GM12878 (cell line): ENCODE results near the gene ZNF467. TPM values are rescaled to one million over a fixed set of nuclear protein-coding genes. Genes with fewer than 3 reads are reported as not detected.
A peak's percentile ranks its signal among the peaks of the same experiment; 100 is the strongest.

Experiments used
- ATAC-seq: fragments of 200-7000 bp; cut with Tn5 transposase; 3 replicates; pipeline ENCODE4 v1.9.1; 2020; ENCODE audit warnings: mild to moderate bottlenecking, moderate library complexity
- BruUV-seq: library from RNA; stranded (reverse); fragments of 400-500 nt; replicated peaks from 2 replicates; lab custom pipeline; 2021; lab: Mats Ljungman, UMichigan
- CTCF ChIA-PET: fragments of 300-600 bp; sonication (Branson Sonifier 250); formaldehyde crosslinking; extraction: SDS; loops from one replicate; lab custom pipeline; 2021; ENCODE audit warnings: inconsistent platforms; lab: Yijun Ruan, JAX
- POLR2A ChIA-PET: fragments of 350-600 bp; formaldehyde crosslinking; extraction: SDS; loops from one replicate; lab custom pipeline; 2021; ENCODE audit warnings: inconsistent platforms; lab: Charles Lee
- RAD21 ChIA-PET: fragments of 300-600 bp; sonication (Branson Sonifier 250); formaldehyde crosslinking; loops from one replicate; lab custom pipeline; 2023; ENCODE audit warnings: antibody characterized with exemption; ENCODE audit not compliant: unreplicated experiment; lab: Charles Lee
- SMC1A ChIA-PET: fragments of 300-600 bp; sonication (Branson Sonifier 250); formaldehyde crosslinking; loops from one replicate; lab custom pipeline; 2023; ENCODE audit not compliant: unreplicated experiment, uncharacterized antibody; lab: Charles Lee
- DNase-seq: peaks from one replicate; pipeline ENCODE4 v3.0.0-alpha.2; 2011; ENCODE audit warnings: low read depth, low spot score
- FAIRE-seq: peaks from 3 replicates; lab custom pipeline; 2011; peaks lifted over from hg19 to GRCh38; lab: Jason Lieb, UNC
- H2AFZ ChIP-seq: 2 replicates; pipeline ENCODE4 v1.6.0; 2011; ENCODE audit warnings: low read depth, low read length, control low read depth; ENCODE audit not compliant: control insufficient read depth
- H3K27ac ChIP-seq: 2 replicates; pipeline ENCODE4 v1.5.1; 2011; ENCODE audit warnings: control low read depth; ENCODE audit not compliant: control insufficient read depth, insufficient read depth
- H3K27me3 ChIP-seq, 2 experiments: replicated peaks in 1 of 2; 2 replicates each; pipeline versions ENCODE4 v1.6.0 to v1.6.1; 2011; ENCODE audit warnings: low read length in 1 of 2; ENCODE audit not compliant: control insufficient read depth in 2 of 2, insufficient read depth in 2 of 2
- H3K36me3 ChIP-seq, 2 experiments: 2 replicates each; pipeline ENCODE4 v1.5.1; 2011; ENCODE audit warnings: low read length in 1 of 2; ENCODE audit not compliant: control insufficient read depth in 2 of 2, insufficient read depth in 2 of 2
- H3K4me1 ChIP-seq: 2 replicates; pipeline ENCODE4 v1.6.1; 2011; ENCODE audit warnings: mild to moderate bottlenecking, low read length, moderate library complexity, mixed read lengths; ENCODE audit not compliant: control insufficient read depth, insufficient read depth
- H3K4me2 ChIP-seq: 2 replicates; pipeline ENCODE4 v1.6.0; 2011; ENCODE audit warnings: control low read depth; ENCODE audit not compliant: control insufficient read depth, insufficient read depth
- H3K4me3 ChIP-seq: fragments of 200-600 bp; sonication (generic); 2 replicates; pipeline ENCODE4 v1.5.1; 2016
- H3K79me2 ChIP-seq: 2 replicates; pipeline ENCODE4 v1.6.0; 2011; ENCODE audit warnings: low read length; ENCODE audit not compliant: control insufficient read depth, insufficient read depth
- H3K9ac ChIP-seq: 2 replicates; pipeline ENCODE4 v1.8.0; 2011; ENCODE audit warnings: low read length, control low read depth, mixed read lengths; ENCODE audit not compliant: control insufficient read depth, insufficient read depth
- H3K9me3 ChIP-seq: replicated peaks from 3 replicates; pipeline ENCODE4 v1.5.1; 2011; ENCODE audit warnings: mild to moderate bottlenecking, low read length; ENCODE audit not compliant: control insufficient read depth, insufficient read depth
- H4K20me1 ChIP-seq: 2 replicates; pipeline ENCODE4 v1.6.0; 2011; ENCODE audit not compliant: control insufficient read depth, insufficient read depth
- GABPA ChIP-seq: IDR thresholded peaks from 2 replicates; pipeline ENCODE4 v1.6.1; 2014; ENCODE audit warnings: antibody characterized with exemption, low read depth, mild to moderate bottlenecking, inconsistent platforms
- POU2F2 ChIP-seq: IDR thresholded peaks from 3 replicates; pipeline ENCODE4 v1.6.1; 2011; ENCODE audit warnings: low read depth, mild to moderate bottlenecking, low read length, borderline replicate concordance
- RFX5 ChIP-seq: IDR thresholded peaks from 2 replicates; pipeline ENCODE4 v1.6.1; 2011; ENCODE audit warnings: low read depth, low read length, improper control_type of control experiment
- SMAD5 ChIP-seq: IDR thresholded peaks from 2 replicates; pipeline ENCODE4 v1.6.1; 2016; ENCODE audit warnings: antibody characterized with exemption, low read depth
- ZSCAN29 ChIP-seq: fragments of 450-650 bp; IDR thresholded peaks from 2 replicates; pipeline ENCODE4 v1.6.1; 2017; ENCODE audit warnings: mild to moderate bottlenecking, moderate library complexity
- WGBS: methylation state at CpG from one replicate; pipeline ENCODE4 v1.1.6; 2016; ENCODE audit warnings: low lambda C conversion rate; ENCODE audit not compliant: insufficient replicate concordance, insufficient coverage; ENCODE audit errors: missing lambda C conversion rate; 5-methylcytosine and 5-hydroxymethylcytosine counted together
- in situ Hi-C: fragments of 300-500 bp; cut with MboI; formaldehyde crosslinking; loops from 9 replicates; pipeline ENCODE4 v1.14.3; 2018; ENCODE audit warnings: mixed read lengths
- intact Hi-C: fragments of 100-400 bp; cut with micrococcal nuclease; formaldehyde crosslinking; loops from one replicate; pipeline ENCODE4 v1.14.2; 2022; ENCODE audit not compliant: unreplicated experiment
- polyA plus RNA-seq, 11 experiments: library from polyadenylated mRNA; depleted of rRNA in 4 of 11; unstranded in 6 of 11; stranded (reverse) in 5 of 11; fragments of >200 nt; fragmentation: Nextera tagmentation in 4 of 11; fragmentation: Illumina TruSeq in 1 of 11; extraction: Ambion mirVana in 4 of 11; extraction: Trizol in 1 of 11; gene quantifications; 1 replicate in 1 of 11; 2 replicates in 10 of 11; pipeline versions ENCODE4 v1.2.1 to v1.2.3, GENCODE V29; 2011 to 2016; ENCODE audit warnings: inconsistent platforms in 2 of 11, missing spikeins in 2 of 11, low read depth in 1 of 11
- total RNA-seq, 4 experiments: library from RNA; depleted of rRNA in 3 of 4; stranded (reverse); fragments of >200 nt in 3 of 4; fragmentation: Illumina TruSeq in 1 of 4; extraction: Trizol in 1 of 4; gene quantifications; 2 replicates each; pipeline versions ENCODE4 v1.2.1 to v1.2.3, GENCODE V29; 2013 to 2021
- TF ChIP-seq, protein P1 (sequence below): fragments of 450-650 bp; IDR thresholded peaks from 2 replicates; pipeline ENCODE4 v1.6.1; 2017; ENCODE audit warnings: borderline replicate concordance

ZNF467 gene
- total and polyA plus RNA-seq, 10 of the 15 experiments (the other 5 are each of a cell fraction or from before 2014, with no cell fraction given), result not detected

DNA sequence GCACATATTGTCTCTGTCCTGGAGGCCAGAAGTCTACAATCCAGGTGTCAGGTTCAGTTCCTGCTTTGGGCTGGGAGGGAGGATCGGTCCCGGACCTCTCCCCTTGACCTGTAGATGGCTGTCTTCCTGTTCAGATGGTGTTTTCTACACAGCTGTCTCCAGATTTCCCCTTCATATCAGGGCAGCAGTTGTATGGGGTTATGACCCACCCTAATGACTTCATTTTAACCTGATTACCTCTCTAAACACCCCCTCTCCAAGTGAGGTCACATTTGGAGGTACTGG lies 38.7 kb downstream of the ZNF467 start:
- H3K27me3 ChIP-seq, result no peaks in the 10 kb centered on the region
- peak; percentile 41 for ATAC-seq
- POLR2A ChIA-PET, result no interaction called here
- H3K4me2 ChIP-seq, result no peak overlapping the region
- 0% methylated on average over 2 of the region's 2 CpGs for WGBS
- H3K79me2 ChIP-seq, result no peaks in the 10 kb centered on the region
- SMC1A ChIA-PET, result no interaction called here
- in situ Hi-C loops, result no loop called here
- CTCF ChIA-PET, result no interaction called here
- TF ChIP-seq RFX5, result no peak
- TF ChIP-seq ZSCAN29, result no peak
- TF ChIP-seq SMAD5, result no peak
- no peak for TF ChIP-seq POU2F2
- TF ChIP-seq GABPA, result no peak
- TF ChIP-seq, protein P1, sequence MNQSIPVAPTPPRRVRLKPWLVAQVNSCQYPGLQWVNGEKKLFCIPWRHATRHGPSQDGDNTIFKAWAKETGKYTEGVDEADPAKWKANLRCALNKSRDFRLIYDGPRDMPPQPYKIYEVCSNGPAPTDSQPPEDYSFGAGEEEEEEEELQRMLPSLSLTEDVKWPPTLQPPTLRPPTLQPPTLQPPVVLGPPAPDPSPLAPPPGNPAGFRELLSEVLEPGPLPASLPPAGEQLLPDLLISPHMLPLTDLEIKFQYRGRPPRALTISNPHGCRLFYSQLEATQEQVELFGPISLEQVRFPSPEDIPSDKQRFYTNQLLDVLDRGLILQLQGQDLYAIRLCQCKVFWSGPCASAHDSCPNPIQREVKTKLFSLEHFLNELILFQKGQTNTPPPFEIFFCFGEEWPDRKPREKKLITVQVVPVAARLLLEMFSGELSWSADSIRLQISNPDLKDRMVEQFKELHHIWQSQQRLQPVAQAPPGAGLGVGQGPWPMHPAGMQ, result no peak
- TF ChIP-seq, all 136 proteins: peak for 0
- no peak overlapping the region for H3K4me3 ChIP-seq
- intact Hi-C loops, result no loop called here
- RAD21 ChIA-PET, result interaction anchor here (2.0 kb wide), 1 partner anchor 72 kb away, joined by 6 read pairs; no protein-coding TSS in a partner anchor
- no peak overlapping the region for H3K27ac ChIP-seq
- BruUV-seq, result no TSS peak
- FAIRE-seq (no peak), DNase-seq (no peak)
- H2AFZ ChIP-seq, result no peak overlapping the region
- H3K36me3 ChIP-seq, result peaks cover 0 to 2% of the 10 kb centered on the region in 2 experiments; a peak in 2 of 4 replicates
- no peak overlapping the region for H3K9ac ChIP-seq
- H3K4me1 ChIP-seq, result no peaks in the 10 kb centered on the region; the same call in 1 of the 2 replicates
- no peaks in the 10 kb centered on the region for H4K20me1 ChIP-seq
- H3K9me3 ChIP-seq, result no peaks in the 10 kb centered on the region
